ENCODE measurements around the gene SNX5. TPM values are rescaled to one million over a fixed set of nuclear protein-coding genes. Genes with fewer than 3 reads are reported as not detected.

Gene SNX5
- total and polyA plus RNA-seq, 10 of the 15 experiments (the other 5 are each of a cell fraction or from before 2014, with no cell fraction given), result 92.9 to 316 (median 245) TPM

GRCh38 chr20:17896193-17896723 lies 72.3 kb downstream of the SNX5 start:
- POLR2A ChIA-PET, result interaction anchor here (0.9 to 2.0 kb wide), 2 partner anchors 214 kb away, joined by 3 to 15 read pairs; partner anchors contain the start of gene RRBP1

More at GRCh38 chr20:17896193-17896723, 72.3 kb downstream of the SNX5 start:
- WGBS (ENCODE audit: insufficient coverage, insufficient replicate concordance, low lambda C conversion rate, missing lambda C conversion rate), result 46% methylated on average over 9 of the region's 9 CpGs
- no peak for DNase-seq (ENCODE audit: low read depth, low spot score)
- ATAC-seq, result no peak
- Histone ChIP-seq H4K20me1 (ENCODE audit: control insufficient read depth, insufficient read depth) (no peaks in the 10 kb centered on the region), H3K4me1 (ENCODE audit: control insufficient read depth, insufficient read depth, low read length) (peaks cover 27% of the 10 kb centered on the region), H2AFZ (ENCODE audit: control insufficient read depth, low read depth, low read length) (no peak overlapping the region), H3K9ac (ENCODE audit: control insufficient read depth, insufficient read depth, low read length) (no peak overlapping the region), H3K27me3 (replicated peaks in 1 of 2; ENCODE audit: control insufficient read depth in 2 of 2, insufficient read depth in 2 of 2, low read length in 1 of 2) (no peaks in the 10 kb centered on the region), H3K4me3 (0 out of 2 replicates have a peak overlapping the region, but pooled peaks have one; percentile 0), H3K36me3 (ENCODE audit: control insufficient read depth in 2 of 2, insufficient read depth in 2 of 2, low read length in 1 of 2) (no peaks in the 10 kb centered on the region), H3K9me3 (replicated peaks; ENCODE audit: control insufficient read depth, insufficient read depth, low read length) (no peaks in the 10 kb centered on the region; the same call in 2 of the 3 replicates), H3K79me2 (ENCODE audit: control insufficient read depth, insufficient read depth, low read length) (no peaks in the 10 kb centered on the region), H3K4me2 (ENCODE audit: control insufficient read depth, insufficient read depth) (peak overlapping the region; percentile 52; the same call in 1 of the 2 replicates), H3K27ac (ENCODE audit: control insufficient read depth, insufficient read depth) (no peak overlapping the region)
- ChIA-PET RAD21 (ENCODE audit: unreplicated experiment) (interaction anchor here (0.6 to 3.6 kb wide), 9 partner anchors 11 to 214 kb away, joined by 3 to 44 read pairs (median 7); partner anchors contain the start of gene RRBP1), CTCF (interaction anchor here (0.7 to 2.6 kb wide), 10 partner anchors 36 to 359 kb away, joined by 3 to 10 read pairs (median 7); partner anchors contain the start of gene RRBP1), SMC1A (ENCODE audit: uncharacterized antibody, unreplicated experiment) (interaction anchor here (0.8 to 5.8 kb wide), 16 partner anchors 11 to 353 kb away, joined by 3 to 42 read pairs (median 5); partner anchors contain the start of gene RRBP1)
- intact Hi-C loops (cut with micrococcal nuclease; ENCODE audit: unreplicated experiment), result loop anchor here (2.0 to 10.0 kb wide), 3 partner anchors 39 to 241 kb away; no protein-coding TSS in a partner anchor
- no peak for FAIRE-seq
- no peak for TF ChIP-seq EED (IDR thresholded peaks at IDR 0.05; ENCODE audit: low read depth)
- TF ChIP-seq E4F1 (IDR thresholded peaks at IDR 0.05; ENCODE audit: borderline replicate concordance, partially characterized antibody), result peak; percentile 12
- in situ Hi-C loops (cut with MboI), result no loop called here
- no TSS peak for BruUV-seq (replicated peaks)
